ENCODE data around the gene MSI2. TPM values are rescaled to one million over a fixed set of nuclear protein-coding genes. Genes with fewer than 3 reads are reported as not detected.

MSI2 gene
- total and polyA plus RNA-seq, 4 donors, result 9.4 to 64.0 (median 30.4) TPM

DNA sequence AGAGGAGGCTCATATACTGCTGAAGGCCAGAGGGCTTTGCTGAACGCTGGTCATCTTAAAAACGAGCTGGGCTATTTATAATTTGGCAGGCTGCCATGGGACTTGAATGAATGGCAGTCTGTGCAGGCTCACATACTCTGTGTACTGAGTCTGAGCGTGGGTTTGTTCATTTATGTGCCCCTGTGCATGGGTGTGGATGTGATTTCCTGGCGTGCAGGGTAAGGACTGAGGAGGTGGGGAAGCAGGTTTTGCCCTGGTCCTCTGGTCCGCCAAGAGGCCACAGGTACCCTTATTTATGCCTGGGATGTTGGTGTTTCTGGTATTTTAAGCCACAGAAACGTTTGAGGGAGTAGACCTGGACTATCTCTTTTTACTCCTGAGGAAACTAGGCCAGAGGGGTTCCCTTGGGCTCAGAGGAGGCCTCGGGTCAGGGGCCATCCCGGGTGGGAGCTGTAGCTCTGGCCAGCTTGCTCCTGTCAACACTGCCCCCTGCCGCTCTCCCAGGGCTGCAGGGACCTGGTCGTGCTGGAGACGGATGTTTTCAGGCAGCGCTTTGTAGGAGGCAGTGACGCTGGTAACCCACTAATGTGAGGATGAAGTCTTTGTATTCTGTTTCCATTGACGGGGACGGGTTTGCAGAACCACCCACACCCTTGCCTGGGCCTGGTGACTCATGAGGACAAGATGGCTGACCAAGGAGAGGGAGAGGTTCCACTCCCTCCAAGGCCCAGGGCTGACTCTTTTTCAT lies 184.4 kb downstream of the MSI2 start:
- WGBS, 2 donors, result 24 to 38% methylated on average over 15 of the region's 15 CpGs
- Histone ChIP-seq H3K4me1 (ENCODE audit: control insufficient read depth in 5 of 5, insufficient read depth in 5 of 5, low read length in 5 of 5) (peaks cover 6 to 46% (median 13%) of the 10 kb centered on the region in 5 donors), H3K9ac (ENCODE audit: insufficient read depth in 1 of 2, low read length in 2 of 2) (no peak overlapping the region), H3K36me3 (ENCODE audit: control insufficient read depth in 4 of 4, insufficient read depth in 4 of 4, low read length in 4 of 4) (no peaks in the 10 kb centered on the region), H3K9me3 (ENCODE audit: control insufficient read depth in 4 of 4, insufficient read depth in 3 of 4, low read length in 3 of 4) (no peaks in the 10 kb centered on the region), H3K27ac (ENCODE audit: low read depth in 1 of 2, low read length in 1 of 2) (peak overlapping the region in 1 of 2 donors; percentile 89), H3K27me3 (ENCODE audit: control insufficient read depth in 3 of 3, insufficient read depth in 3 of 3, low read length in 2 of 3) (no peaks in the 10 kb centered on the region), H3K4me3 (no peak overlapping the region)
- ATAC-seq (ENCODE audit: insufficient read depth, low FRiP score), result peak; percentile 48
- no peak for TF ChIP-seq CTCF (IDR thresholded peaks at IDR 0.05; ENCODE audit: control extremely low read depth, extremely low read depth)
- peak; percentile 78 to 93 (median 90) for DNase-seq

DNA sequence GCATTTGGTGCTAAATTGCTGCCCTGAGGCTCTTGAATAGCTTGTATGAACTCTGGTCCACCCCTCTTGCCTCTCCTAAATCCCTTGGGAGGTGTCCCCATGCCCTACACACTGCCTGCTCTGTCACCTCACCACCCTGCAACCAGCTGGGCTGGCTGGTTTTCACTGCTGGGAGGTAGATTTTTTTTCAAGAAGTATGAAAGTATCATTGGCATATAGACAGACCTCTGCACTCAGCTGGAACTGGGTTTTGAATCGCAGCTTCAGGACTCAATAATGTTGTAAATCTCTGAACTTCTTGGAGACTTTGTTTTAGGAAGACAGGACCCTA lies 184.9 kb downstream of the MSI2 start:
- Histone ChIP-seq H3K27ac (ENCODE audit: low read depth in 1 of 2, low read length in 1 of 2) (peak overlapping the region in 1 of 2 donors; percentile 67), H3K9me3 (ENCODE audit: control insufficient read depth in 4 of 4, insufficient read depth in 3 of 4, low read length in 3 of 4) (no peaks in the 10 kb centered on the region), H3K27me3 (ENCODE audit: control insufficient read depth in 3 of 3, insufficient read depth in 3 of 3, low read length in 2 of 3) (no peaks in the 10 kb centered on the region), H3K36me3 (ENCODE audit: control insufficient read depth in 4 of 4, insufficient read depth in 4 of 4, low read length in 4 of 4) (no peaks in the 10 kb centered on the region), H3K9ac (ENCODE audit: insufficient read depth in 1 of 2, low read length in 2 of 2) (no peak overlapping the region), H3K4me1 (ENCODE audit: control insufficient read depth in 5 of 5, insufficient read depth in 5 of 5, low read length in 5 of 5) (peaks cover 6 to 50% (median 13%) of the 10 kb centered on the region in 5 donors), H3K4me3 (no peak overlapping the region)
- no peak for TF ChIP-seq CTCF (IDR thresholded peaks at IDR 0.05; ENCODE audit: control extremely low read depth, extremely low read depth)
- DNase-seq (no peak), ATAC-seq (ENCODE audit: insufficient read depth, low FRiP score) (no peak)
- 32 to 60% methylated on average over 1 of the region's 1 CpG for WGBS, 2 donors

DNA sequence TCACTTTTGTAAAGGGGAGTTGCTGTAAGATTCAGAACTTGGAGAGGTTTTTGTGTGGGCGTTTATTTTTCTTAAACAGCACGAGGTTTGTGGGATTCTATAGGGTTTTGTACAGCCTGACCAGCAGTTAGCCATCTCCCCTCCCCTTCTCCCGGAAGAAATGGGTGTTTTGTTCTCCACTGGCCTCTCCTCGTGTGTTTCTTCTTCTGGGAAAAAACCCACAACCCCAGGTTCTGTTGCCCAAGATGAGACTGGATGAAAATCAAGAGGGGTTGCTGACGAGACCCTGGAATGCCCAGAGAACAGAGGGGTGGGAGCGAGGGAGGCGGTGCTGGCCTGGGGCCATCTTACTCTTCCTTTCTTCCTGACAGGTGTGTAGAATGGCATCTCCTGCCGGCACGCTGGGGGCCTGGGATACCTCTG lies 186.1 kb downstream of the MSI2 start:
- TF ChIP-seq CTCF (IDR thresholded peaks at IDR 0.05; ENCODE audit: control extremely low read depth, extremely low read depth), result no peak
- Histone ChIP-seq H3K36me3 (ENCODE audit: control insufficient read depth in 4 of 4, insufficient read depth in 4 of 4, low read length in 4 of 4) (no peaks in the 10 kb centered on the region), H3K9me3 (ENCODE audit: control insufficient read depth in 4 of 4, insufficient read depth in 3 of 4, low read length in 3 of 4) (no peaks in the 10 kb centered on the region), H3K4me1 (ENCODE audit: control insufficient read depth in 5 of 5, insufficient read depth in 5 of 5, low read length in 5 of 5) (peaks cover 6 to 51% (median 10%) of the 10 kb centered on the region in 5 donors), H3K9ac (ENCODE audit: insufficient read depth in 1 of 2, low read length in 2 of 2) (no peak overlapping the region), H3K27me3 (ENCODE audit: control insufficient read depth in 3 of 3, insufficient read depth in 3 of 3, low read length in 2 of 3) (no peaks in the 10 kb centered on the region), H3K27ac (ENCODE audit: low read depth in 1 of 2, low read length in 1 of 2) (no peak overlapping the region), H3K4me3 (no peak overlapping the region)
- ATAC-seq (ENCODE audit: insufficient read depth, low FRiP score) (no peak), DNase-seq (no peak)
- 60 to 81% methylated on average over 9 of the region's 9 CpGs for WGBS, 2 donors
